K562 (cell line): ENCODE measurements around the gene FANCC. TPM values are rescaled to one million over a fixed set of nuclear protein-coding genes. Genes with fewer than 3 reads are reported as not detected.

Source experiments
- ATAC-seq: fragments of 200-7000 bp; cut with Tn5 transposase; 3 replicates; pipeline ENCODE4 v1.9.1; 2020; ENCODE audit warnings: moderate library complexity
- BruUV-seq: library from RNA; stranded (reverse); fragments of 400-500 nt; replicated peaks from 2 replicates; lab custom pipeline; 2021; lab: Mats Ljungman, UMichigan
- CTCF ChIA-PET: fragments of 300-600 bp; formaldehyde crosslinking; extraction: SDS; loops from one replicate; lab custom pipeline; 2021; ENCODE audit warnings: low intra/inter-chr PET ratio; lab: Yijun Ruan, JAX
- POLR2A ChIA-PET: fragments of 300-600, 350-650 bp; sonication (Branson Sonifier 250); formaldehyde crosslinking; extraction: SDS; loops from one replicate; lab custom pipeline; 2021; ENCODE audit warnings: antibody characterized with exemption, inconsistent platforms; lab: Yijun Ruan, JAX
- DNase-seq, 4 experiments: peaks; one replicate each; pipeline versions ENCODE4 v3.0.0 to v3.0.0-alpha.2; 2011 to 2018; ENCODE audit warnings: low spot score in 3 of 4, mixed read lengths in 3 of 4; ENCODE audit errors: extremely low read depth in 1 of 4
- FAIRE-seq: peaks from 2 replicates; lab custom pipeline; 2011; peaks lifted over from hg19 to GRCh38; lab: Jason Lieb, UNC
- H2AFZ ChIP-seq: 2 replicates; pipeline ENCODE4 v1.6.0; 2011; ENCODE audit warnings: low read depth, low read length, control low read depth, inconsistent platforms
- H3K27ac ChIP-seq: fragments of 200-600 bp; 3 replicates; pipeline ENCODE4 v1.8.0; 2011; ENCODE audit warnings: low read depth, mild to moderate bottlenecking, control low read depth, inconsistent platforms, low read length, moderate library complexity, mixed read lengths; ENCODE audit errors: extremely low read depth
- H3K27me3 ChIP-seq, 2 experiments: fragments of 300-600 bp in 1 of 2; 2 replicates in 1 of 2; 3 replicates in 1 of 2; pipeline versions ENCODE4 v1.6.0 to v1.8.0; 2011; ENCODE audit warnings: inconsistent platforms in 2 of 2, low read length in 2 of 2, mild to moderate bottlenecking in 1 of 2, mixed read lengths in 1 of 2, moderate library complexity in 1 of 2; ENCODE audit not compliant: control insufficient read depth in 2 of 2, insufficient read depth in 2 of 2
- H3K36me3 ChIP-seq: fragments of 300-600 bp; 3 replicates; pipeline ENCODE4 v1.8.0; 2011; ENCODE audit warnings: mild to moderate bottlenecking, low read length, inconsistent platforms; ENCODE audit not compliant: control insufficient read depth, insufficient read depth
- H3K4me1 ChIP-seq, 2 experiments: fragments of 200-600 bp in 1 of 2; replicated peaks in 1 of 2; 2 replicates in 1 of 2; 3 replicates in 1 of 2; pipeline versions ENCODE4 v1.5.1 to v1.8.0; 2011; ENCODE audit warnings: inconsistent platforms in 2 of 2, low read length in 2 of 2, mild to moderate bottlenecking in 1 of 2, mixed read lengths in 1 of 2, moderate library complexity in 1 of 2; ENCODE audit not compliant: control insufficient read depth in 2 of 2, insufficient read depth in 2 of 2
- H3K4me2 ChIP-seq: 2 replicates; pipeline ENCODE4 v1.6.1; 2011; ENCODE audit warnings: low read length, control low read depth, inconsistent platforms, mixed read lengths; ENCODE audit not compliant: insufficient read depth
- H3K4me3 ChIP-seq: fragments of 200-600 bp; sonication (generic), shearing (Covaris generic); 2 replicates; pipeline ENCODE4 v1.5.1; 2016; ENCODE audit warnings: control low read depth, inconsistent platforms
- H3K79me2 ChIP-seq: fragments of 200-600 bp; 3 replicates; pipeline ENCODE4 v1.8.0; 2011; ENCODE audit warnings: low read length, inconsistent platforms; ENCODE audit not compliant: control insufficient read depth, insufficient read depth
- H3K9ac ChIP-seq, 2 experiments: 2 replicates each; pipeline versions ENCODE4 v1.6.0 to v1.6.1; 2011; ENCODE audit warnings: low read depth in 2 of 2, low read length in 2 of 2, control low read depth in 1 of 2, inconsistent platforms in 1 of 2, mild to moderate bottlenecking in 1 of 2, mixed read lengths in 1 of 2; ENCODE audit not compliant: insufficient read depth in 1 of 2
- H3K9me1 ChIP-seq: one replicate; pipeline ENCODE4 v1.6.0; 2011; ENCODE audit warnings: inconsistent platforms, mild to moderate bottlenecking, low read length, moderate library complexity; ENCODE audit not compliant: control insufficient read depth, insufficient read depth
- H3K9me3 ChIP-seq: replicated peaks from 2 replicates; pipeline ENCODE4 v1.5.1; 2011; ENCODE audit warnings: low read depth, low read length, inconsistent platforms; ENCODE audit not compliant: control insufficient read depth, insufficient read depth
- H4K20me1 ChIP-seq: replicated peaks from 2 replicates; pipeline ENCODE4 v1.6.1; 2011; ENCODE audit warnings: low read length, inconsistent platforms, mixed read lengths; ENCODE audit not compliant: control insufficient read depth, insufficient read depth
- CBFA2T3 ChIP-seq: fragments of 450-650 bp; IDR thresholded peaks from 2 replicates; pipeline ENCODE4 v1.6.1; 2017
- GABPB2 ChIP-seq: fragments of 250-450 bp; sonication (Bioruptor Pico); conservative IDR thresholded peaks from 2 replicates; pipeline ENCODE4 v1.5.1; 2021; ENCODE audit warnings: mild to moderate bottlenecking
- HDAC1 ChIP-seq, 2 experiments: fragments of 450-650 bp; IDR thresholded peaks; 2 replicates each; pipeline ENCODE4 v1.6.1; 2016 to 2017; ENCODE audit warnings: inconsistent platforms in 1 of 2, mild to moderate bottlenecking in 1 of 2, moderate library complexity in 1 of 2
- RBM34 ChIP-seq: fragments of 200-400 bp; formaldehyde crosslinking; IDR thresholded peaks from 2 replicates; pipeline ENCODE4 v1.6.1; 2018; ENCODE audit warnings: low read length, borderline replicate concordance; ENCODE audit not compliant: insufficient read depth
- TEAD4 ChIP-seq, 2 experiments: sonication (generic) in 1 of 2; formaldehyde crosslinking in 1 of 2; IDR thresholded peaks; 2 replicates each; pipeline versions ENCODE4 v1.6.1 to v1.8.0; 2012 to 2022; ENCODE audit warnings: borderline replicate concordance in 1 of 2, inconsistent platforms in 1 of 2, low read length in 1 of 2, mild to moderate bottlenecking in 1 of 2, missing genetic modification reagents in 1 of 2
- XRCC3 ChIP-seq: fragments of 450-650 bp; IDR thresholded peaks from 2 replicates; pipeline ENCODE4 v1.6.1; 2017; ENCODE audit warnings: mild to moderate bottlenecking, moderate library complexity
- ZNF561 ChIP-seq: fragments of 450-650 bp; formaldehyde crosslinking; conservative IDR thresholded peaks from 2 replicates; pipeline ENCODE4 v1.4.0; 2020; ENCODE audit warnings: mild to moderate bottlenecking, moderate library complexity
- WGBS: fragments of 100-300 bp; shearing (Covaris generic); methylation state at CpG from one replicate; pipeline ENCODE4 v1.1.6; 2016; ENCODE audit warnings: low coverage, mixed read lengths; ENCODE audit not compliant: insufficient coverage; ENCODE audit errors: missing lambda C conversion rate; 5-methylcytosine and 5-hydroxymethylcytosine counted together
- in situ Hi-C: fragments of 300-500 bp; cut with MboI; formaldehyde crosslinking; loops from 4 replicates; pipeline ENCODE4 v1.15.0; 2018; ENCODE audit warnings: inconsistent platforms, mixed read lengths
- intact Hi-C: fragments of 100-400 bp; cut with micrococcal nuclease; formaldehyde crosslinking; loops from 2 replicates; pipeline ENCODE4 v1.14.2; 2022
- polyA plus RNA-seq, 8 experiments: library from polyadenylated mRNA; depleted of rRNA in 4 of 8; stranded (reverse) in 5 of 8; unstranded in 3 of 8; fragments of >200 nt; fragmentation: Nextera tagmentation in 2 of 8; fragmentation: Illumina TruSeq in 1 of 8; extraction: Ambion mirVana in 2 of 8; extraction: Trizol in 1 of 8; gene quantifications; 2 replicates each; pipeline versions ENCODE4 v1.2.1 to v1.2.3, GENCODE V29; 2011 to 2014; ENCODE audit warnings: inconsistent platforms in 1 of 8, missing spikeins in 1 of 8
- total RNA-seq, 7 experiments: library from RNA; depleted of rRNA in 6 of 7; stranded (reverse); fragments of >200 nt in 6 of 7; fragmentation: Illumina TruSeq in 2 of 7; extraction: Trizol in 2 of 7; gene quantifications; 2 replicates each; pipeline versions ENCODE4 v1.2.1 to v1.2.3, GENCODE V29; 2011 to 2021; ENCODE audit warnings: low replicate concordance in 1 of 7
- TF ChIP-seq, protein P1 (sequence below): fragments of 250-450 bp; sonication (Bioruptor Pico); IDR thresholded peaks from 2 replicates; pipeline ENCODE4 v1.5.0; 2020; ENCODE audit warnings: mild to moderate bottlenecking, borderline replicate concordance
- TF ChIP-seq, protein P2 (sequence below), 3 experiments: fragments of 200-800 bp in 1 of 3; sonication (Bioruptor generic) in 1 of 3; sonication (generic) in 1 of 3; formaldehyde crosslinking in 1 of 3; IDR thresholded peaks; 2 replicates each; pipeline versions ENCODE4 v1.6.1 to v1.8.0; 2016 to 2022; ENCODE audit warnings: mild to moderate bottlenecking in 2 of 3, missing compliant biosample characterization in 2 of 3, missing genetic modification characterization in 2 of 3, missing genetic modification reagents in 1 of 3

Gene FANCC
- total and polyA plus RNA-seq, 9 of the 15 experiments (the other 6 are each of a cell fraction or from before 2014, with no cell fraction given): 4.6 to 18.4 (median 14.2) TPM

DNA sequence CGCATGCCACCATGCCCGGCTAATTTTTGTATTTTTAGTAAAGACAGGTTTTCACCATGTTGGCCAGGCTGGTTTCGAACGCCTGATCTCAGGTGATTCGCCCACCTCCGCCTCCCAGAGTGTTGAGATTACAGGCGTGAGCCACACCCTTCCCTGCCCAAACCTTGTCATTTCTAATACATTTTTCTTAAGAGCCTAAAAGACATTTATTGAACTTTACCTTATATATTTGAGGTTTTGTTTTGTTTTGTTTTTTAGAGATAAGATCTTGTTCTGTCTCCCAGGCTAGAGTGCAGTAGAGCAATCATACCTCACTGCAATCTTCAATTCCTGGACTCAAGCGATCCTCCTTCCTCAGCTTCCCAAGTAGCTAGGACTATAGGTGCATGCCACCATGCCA is 39.8 kb upstream of the FANCC start:
- Histone ChIP-seq H3K4me3 (no peak overlapping the region), H3K27me3 (peaks cover 15 to 24% of the 10 kb centered on the region in 2 experiments; a peak in 4 of 5 replicates), H4K20me1 (no peaks in the 10 kb centered on the region), H3K79me2 (no peaks in the 10 kb centered on the region), H3K4me1 (no peaks in the 10 kb centered on the region), H2AFZ (no peak overlapping the region), H3K27ac (no peak overlapping the region), H3K9me3 (no peaks in the 10 kb centered on the region), H3K4me2 (no peak overlapping the region), H3K9ac (no peak overlapping the region), H3K36me3 (no peaks in the 10 kb centered on the region), H3K9me1 (no peaks in the 10 kb centered on the region)
- TF ChIP-seq CBFA2T3 (no peak), ZNF561 (CRISPR knock-in tag) (no peak), HDAC1 (IDR thresholded peaks at IDR 0.05) (no peak)
- 38% methylated on average over 8 of the region's 8 CpGs for WGBS
- ChIA-PET CTCF (no interaction called here), POLR2A (no interaction called here)
- intact Hi-C loops (no loop called here), in situ Hi-C loops (no loop called here)
- FAIRE-seq (no peak), ATAC-seq (no peak), DNase-seq (no peak)
- no TSS peak for BruUV-seq

GRCh38 chr9:95355500-95355899 is 38.0 kb upstream of the FANCC start:
- no peak overlapping the region for H3K27ac ChIP-seq
- H3K79me2 ChIP-seq: no peaks in the 10 kb centered on the region
- no peaks in the 10 kb centered on the region for H3K9me3 ChIP-seq
- H4K20me1 ChIP-seq: no peaks in the 10 kb centered on the region
- intact Hi-C loops: no loop called here
- TF ChIP-seq XRCC3: no peak
- TF ChIP-seq, protein P1, sequence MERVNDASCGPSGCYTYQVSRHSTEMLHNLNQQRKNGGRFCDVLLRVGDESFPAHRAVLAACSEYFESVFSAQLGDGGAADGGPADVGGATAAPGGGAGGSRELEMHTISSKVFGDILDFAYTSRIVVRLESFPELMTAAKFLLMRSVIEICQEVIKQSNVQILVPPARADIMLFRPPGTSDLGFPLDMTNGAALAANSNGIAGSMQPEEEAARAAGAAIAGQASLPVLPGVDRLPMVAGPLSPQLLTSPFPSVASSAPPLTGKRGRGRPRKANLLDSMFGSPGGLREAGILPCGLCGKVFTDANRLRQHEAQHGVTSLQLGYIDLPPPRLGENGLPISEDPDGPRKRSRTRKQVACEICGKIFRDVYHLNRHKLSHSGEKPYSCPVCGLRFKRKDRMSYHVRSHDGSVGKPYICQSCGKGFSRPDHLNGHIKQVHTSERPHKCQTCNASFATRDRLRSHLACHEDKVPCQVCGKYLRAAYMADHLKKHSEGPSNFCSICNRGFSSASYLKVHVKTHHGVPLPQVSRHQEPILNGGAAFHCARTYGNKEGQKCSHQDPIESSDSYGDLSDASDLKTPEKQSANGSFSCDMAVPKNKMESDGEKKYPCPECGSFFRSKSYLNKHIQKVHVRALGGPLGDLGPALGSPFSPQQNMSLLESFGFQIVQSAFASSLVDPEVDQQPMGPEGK (CRISPR knock-in tag): no peak
- TF ChIP-seq TEAD4 (IDR thresholded peaks at IDR 0.05; ENCODE audit: low read length): no peak
- no peak for TF ChIP-seq TEAD4 (CRISPR knock-in tag; IDR thresholded peaks at IDR 0.05; ENCODE audit: borderline replicate concordance)
- no peak for TF ChIP-seq GABPB2 (CRISPR knock-in tag)
- TF ChIP-seq, protein P2, sequence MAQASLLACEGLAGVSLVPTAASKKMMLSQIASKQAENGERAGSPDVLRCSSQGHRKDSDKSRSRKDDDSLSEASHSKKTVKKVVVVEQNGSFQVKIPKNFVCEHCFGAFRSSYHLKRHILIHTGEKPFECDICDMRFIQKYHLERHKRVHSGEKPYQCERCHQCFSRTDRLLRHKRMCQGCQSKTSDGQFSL (CRISPR knock-in tag; IDR thresholded peaks at IDR 0.05): no peak
- TF ChIP-seq, protein P2 (tag; IDR thresholded peaks at IDR 0.05): no peak
- TF ChIP-seq RBM34: no peak
- DNase-seq (no peak), ATAC-seq (no peak; the same call in 2 of the 3 replicates), FAIRE-seq (no peak)
- 3% methylated on average over 5 of the region's 5 CpGs for WGBS
- peaks cover 0 to 3% of the 10 kb centered on the region in 2 experiments; a peak in 2 of 5 replicates for H3K4me1 ChIP-seq
- H3K36me3 ChIP-seq: no peaks in the 10 kb centered on the region
- no TSS peak for BruUV-seq
- ChIA-PET POLR2A (interaction anchor here (0.5 to 1.0 kb wide), 2 partner anchors 12 to 87 kb away, joined by 3 to 4 read pairs; no protein-coding TSS in a partner anchor), CTCF (no interaction called here)
- no peaks in the 10 kb centered on the region for H3K9me1 ChIP-seq
- no peak overlapping the region for H3K4me3 ChIP-seq
- H2AFZ ChIP-seq: no peak overlapping the region
- H3K27me3 ChIP-seq: peaks cover 10 to 20% of the 10 kb centered on the region in 2 experiments; a peak in 4 of 5 replicates
- no peak overlapping the region for H3K9ac ChIP-seq
- H3K4me2 ChIP-seq: no peak overlapping the region
- in situ Hi-C loops: no loop called here
